ENCODE data around the gene ATG10.

ATG10 gene

DNA sequence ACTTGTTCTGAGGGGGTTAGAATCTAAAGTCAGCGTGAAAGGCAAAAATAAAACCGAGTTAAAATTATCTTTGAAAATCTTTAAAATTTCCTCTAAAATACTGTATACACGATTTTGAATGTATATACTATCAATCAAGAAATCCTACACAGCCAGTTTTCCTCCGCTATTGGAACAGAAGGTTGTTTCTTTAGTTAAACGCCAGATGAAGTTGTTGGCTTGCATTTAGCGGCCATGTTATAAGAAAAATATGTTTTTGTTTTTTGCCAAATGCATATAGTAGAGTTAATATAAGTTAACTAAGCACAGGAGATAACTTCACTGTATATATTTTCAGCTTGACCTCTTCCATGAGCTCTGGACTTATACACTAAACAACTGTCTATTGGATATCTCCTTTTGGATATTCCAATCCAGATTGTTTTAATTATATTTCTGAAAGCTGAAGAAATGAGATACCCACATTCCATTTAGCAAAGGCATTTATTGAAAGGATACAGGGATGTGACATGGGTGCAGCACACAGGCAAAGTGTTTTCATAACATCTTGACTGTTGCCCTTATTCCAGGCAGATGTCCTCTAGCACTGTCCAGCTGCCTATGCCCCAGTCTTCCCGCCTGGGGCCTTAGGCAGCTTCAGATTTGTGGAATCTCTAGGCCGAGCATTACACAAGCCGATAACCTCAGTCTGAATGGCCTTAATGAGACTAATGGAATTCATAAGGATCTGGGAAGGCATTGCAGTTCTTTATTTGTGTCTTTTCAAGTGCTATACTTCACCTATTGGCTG is 10.0 kb upstream of the ATG10 start:
- H3K4me1 ChIP-seq, result no peaks in the 10 kb centered on the region
- H3K27ac ChIP-seq, result no peak overlapping the region
- TF ChIP-seq, protein P1, sequence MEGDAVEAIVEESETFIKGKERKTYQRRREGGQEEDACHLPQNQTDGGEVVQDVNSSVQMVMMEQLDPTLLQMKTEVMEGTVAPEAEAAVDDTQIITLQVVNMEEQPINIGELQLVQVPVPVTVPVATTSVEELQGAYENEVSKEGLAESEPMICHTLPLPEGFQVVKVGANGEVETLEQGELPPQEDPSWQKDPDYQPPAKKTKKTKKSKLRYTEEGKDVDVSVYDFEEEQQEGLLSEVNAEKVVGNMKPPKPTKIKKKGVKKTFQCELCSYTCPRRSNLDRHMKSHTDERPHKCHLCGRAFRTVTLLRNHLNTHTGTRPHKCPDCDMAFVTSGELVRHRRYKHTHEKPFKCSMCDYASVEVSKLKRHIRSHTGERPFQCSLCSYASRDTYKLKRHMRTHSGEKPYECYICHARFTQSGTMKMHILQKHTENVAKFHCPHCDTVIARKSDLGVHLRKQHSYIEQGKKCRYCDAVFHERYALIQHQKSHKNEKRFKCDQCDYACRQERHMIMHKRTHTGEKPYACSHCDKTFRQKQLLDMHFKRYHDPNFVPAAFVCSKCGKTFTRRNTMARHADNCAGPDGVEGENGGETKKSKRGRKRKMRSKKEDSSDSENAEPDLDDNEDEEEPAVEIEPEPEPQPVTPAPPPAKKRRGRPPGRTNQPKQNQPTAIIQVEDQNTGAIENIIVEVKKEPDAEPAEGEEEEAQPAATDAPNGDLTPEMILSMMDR (IDR thresholded peaks at IDR 0.05), result no peak
- H3K27me3 ChIP-seq, result no peaks in the 10 kb centered on the region
- H3K36me3 ChIP-seq, result no peaks in the 10 kb centered on the region
- intact Hi-C loops (cut with DNase I; ENCODE audit: low total_unique reads), result no loop called here
- DNase-seq, result no peak
- H3K9me3 ChIP-seq, result no peaks in the 10 kb centered on the region
- no peak overlapping the region for H3K4me3 ChIP-seq

DNA sequence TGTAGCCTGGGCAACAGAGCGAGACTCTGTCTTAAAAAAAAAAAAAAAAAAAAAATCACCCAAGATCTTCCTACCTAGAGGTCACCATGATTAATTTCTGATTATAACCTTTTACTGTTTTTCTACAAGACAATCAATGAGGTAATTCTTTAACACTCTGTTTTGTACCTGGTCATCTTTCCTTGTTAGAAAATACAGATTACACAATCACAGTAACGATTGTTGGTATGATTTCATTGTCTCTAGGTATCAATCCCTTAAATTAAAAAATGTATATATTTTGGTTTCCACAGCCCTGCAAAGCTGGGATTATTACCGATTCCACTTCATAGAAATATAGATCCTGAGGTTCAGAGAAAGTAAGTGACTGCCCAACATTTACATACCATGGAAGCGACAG is 8.3 kb upstream of the ATG10 start:
- Histone ChIP-seq H3K4me3 (no peak overlapping the region), H3K27ac (no peak overlapping the region), H3K9me3 (no peaks in the 10 kb centered on the region), H3K27me3 (no peaks in the 10 kb centered on the region), H3K36me3 (no peaks in the 10 kb centered on the region), H3K4me1 (no peaks in the 10 kb centered on the region)
- no peak for DNase-seq
- TF ChIP-seq, protein P1 (IDR thresholded peaks at IDR 0.05), result no peak
- intact Hi-C loops (cut with DNase I; ENCODE audit: low total_unique reads), result no loop called here

DNA sequence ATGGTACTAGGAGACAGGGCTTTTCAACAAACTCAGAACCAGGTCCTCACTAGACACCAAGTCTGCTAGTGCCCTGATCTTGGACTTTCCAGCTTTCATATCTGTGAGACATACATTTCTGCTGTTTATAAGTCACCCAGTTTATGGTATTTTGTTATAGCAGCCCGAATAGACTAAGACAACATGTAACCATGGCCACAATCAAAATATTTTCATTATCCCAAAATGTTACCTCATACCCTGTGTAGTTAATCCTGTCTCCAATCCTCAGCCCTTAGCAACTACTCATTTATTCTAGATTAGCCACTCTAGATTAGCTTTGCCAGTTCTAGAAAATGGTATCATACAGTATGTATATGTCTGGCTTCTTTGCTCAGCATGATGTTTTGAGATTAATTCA is 6.3 kb upstream of the ATG10 start:
- no peaks in the 10 kb centered on the region for H3K9me3 ChIP-seq
- no peak overlapping the region for H3K27ac ChIP-seq
- no peak overlapping the region for H3K4me3 ChIP-seq
- TF ChIP-seq, protein P1 (IDR thresholded peaks at IDR 0.05), result no peak
- H3K27me3 ChIP-seq, result no peaks in the 10 kb centered on the region
- H3K36me3 ChIP-seq, result no peaks in the 10 kb centered on the region
- intact Hi-C loops (cut with DNase I; ENCODE audit: low total_unique reads), result no loop called here
- no peak for DNase-seq
- H3K4me1 ChIP-seq, result no peaks in the 10 kb centered on the region

DNA sequence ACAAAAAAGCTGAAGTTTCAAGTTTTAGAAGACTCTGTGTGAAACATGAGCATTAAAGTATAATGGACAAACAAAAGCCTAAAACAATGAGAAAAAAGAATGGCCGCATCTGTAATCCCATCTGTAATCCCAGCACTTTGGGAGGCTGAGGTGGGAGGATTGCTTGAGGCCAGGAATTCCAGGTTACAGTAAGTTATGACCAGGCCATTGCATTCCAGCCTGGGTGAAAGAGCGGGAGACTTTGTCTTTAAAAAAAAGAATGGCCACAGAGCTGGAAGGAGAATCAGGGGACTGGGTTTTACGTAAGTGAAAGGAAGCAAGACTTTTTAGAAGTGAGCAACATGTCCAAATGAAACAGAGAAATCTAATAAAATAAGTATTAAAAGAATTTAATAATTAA is 2.6 kb upstream of the ATG10 start:
- Histone ChIP-seq H3K4me1 (peaks cover 0 to 7% (median 5%) of the 10 kb centered on the region in 4 donors), H3K36me3 (no peaks in the 10 kb centered on the region), H3K27me3 (no peaks in the 10 kb centered on the region), H3K9me3 (no peaks in the 10 kb centered on the region), H3K4me3 (no peak overlapping the region), H3K27ac (no peak overlapping the region)
- intact Hi-C loops (cut with DNase I; ENCODE audit: low total_unique reads), result no loop called here
- no peak for DNase-seq
- TF ChIP-seq, protein P1 (IDR thresholded peaks at IDR 0.05), result no peak

DNA sequence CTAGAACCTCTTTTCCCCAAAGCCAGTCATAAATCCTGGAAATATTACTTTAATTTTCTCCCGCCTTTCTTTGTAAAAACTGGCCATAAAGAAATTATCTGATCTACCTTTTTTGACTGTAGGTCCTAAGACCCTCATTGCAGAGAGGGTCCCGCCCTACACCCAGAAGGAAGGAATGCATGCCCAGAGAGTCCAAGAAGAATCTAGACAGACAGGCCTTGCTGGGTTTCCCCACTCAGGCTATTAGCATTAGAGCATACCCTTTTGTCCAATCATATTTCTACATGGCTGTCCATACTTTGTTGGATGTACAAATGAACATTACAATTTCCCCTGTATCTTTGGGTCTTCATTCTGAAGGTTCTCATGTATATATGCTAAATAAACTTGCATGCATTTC is 1.9 kb upstream of the ATG10 start:
- intact Hi-C loops (cut with DNase I; ENCODE audit: low total_unique reads), result loop anchor here (5.0 to 10.0 kb wide), 2 partner anchors 118 to 215 kb away; partner anchors contain the start of gene SSBP2

More for the DNA sequence above, 1.9 kb upstream of the ATG10 start:
- TF ChIP-seq, protein P1 (IDR thresholded peaks at IDR 0.05), result no peak
- H3K4me3 ChIP-seq, result no peak overlapping the region
- H3K36me3 ChIP-seq, result no peaks in the 10 kb centered on the region
- DNase-seq, result no peak
- H3K4me1 ChIP-seq, result peaks cover 0 to 10% (median 5%) of the 10 kb centered on the region in 4 donors
- H3K9me3 ChIP-seq, result no peaks in the 10 kb centered on the region
- no peak overlapping the region for H3K27ac ChIP-seq
- no peaks in the 10 kb centered on the region for H3K27me3 ChIP-seq

Measured in tibial artery (tissue), 4 donors.